Smooth muscle cell (in vitro differentiated cells): ENCODE measurements around the gene TIMM50. TPM values are rescaled to one million over a fixed set of nuclear protein-coding genes. Genes with fewer than 3 reads are reported as not detected.
A peak's percentile ranks its signal among the peaks of the same experiment; 100 is the strongest.
"Not testable (repeated sequence)": the region's sequence is repeated elsewhere in the genome, so short reads cannot be mapped to it uniquely, and the experiment has no call there.

Source experiments
- DNase-seq: peaks from one replicate; lab custom pipeline; 2025; ENCODE audit not compliant: unreplicated experiment; lab: John Stamatoyannopoulos, UW
- H2AFZ ChIP-seq: fragments of 200-600 bp; sonication (generic); 2 replicates; pipeline ENCODE4 v1.6.0; 2016; ENCODE audit warnings: antibody characterized with exemption, low read depth, mild to moderate bottlenecking
- H3F3A ChIP-seq: fragments of 200-600 bp; sonication (generic); 2 replicates; pipeline ENCODE4 v1.6.0; 2017; ENCODE audit warnings: antibody characterized with exemption, low read depth
- H3K27ac ChIP-seq: fragments of 200-600 bp; sonication (generic); 2 replicates; pipeline ENCODE4 v1.5.1; 2016; ENCODE audit warnings: low read depth, mild to moderate bottlenecking
- H3K27me3 ChIP-seq: fragments of 200-600 bp; sonication (generic); 2 replicates; pipeline ENCODE4 v1.6.1; 2016; ENCODE audit warnings: low read depth, mild to moderate bottlenecking
- H3K36me3 ChIP-seq: fragments of 200-600 bp; sonication (generic); 2 replicates; pipeline ENCODE4 v1.5.1; 2016; ENCODE audit warnings: low read depth
- H3K4me1 ChIP-seq: fragments of 200-600 bp; sonication (generic); 2 replicates; pipeline ENCODE4 v1.5.1; 2016; ENCODE audit warnings: low read depth
- H3K4me2 ChIP-seq: fragments of 200-600 bp; sonication (generic); 2 replicates; pipeline ENCODE4 v1.6.0; 2016; ENCODE audit warnings: mild to moderate bottlenecking
- H3K4me3 ChIP-seq: fragments of 200-600 bp; sonication (generic); 2 replicates; pipeline ENCODE4 v1.5.1; 2016; ENCODE audit warnings: mild to moderate bottlenecking
- H3K79me2 ChIP-seq: fragments of 200-600 bp; sonication (generic); 2 replicates; pipeline ENCODE4 v1.6.0; 2016; ENCODE audit warnings: low read depth, mild to moderate bottlenecking
- H3K9ac ChIP-seq: fragments of 200-600 bp; sonication (generic); 2 replicates; pipeline ENCODE4 v1.6.0; 2016; ENCODE audit warnings: low read depth
- H3K9me3 ChIP-seq: fragments of 200-600 bp; sonication (generic); replicated peaks from 2 replicates; pipeline ENCODE4 v1.5.1; 2016; ENCODE audit warnings: low read depth
- H4K20me1 ChIP-seq: fragments of 200-600 bp; sonication (generic); 2 replicates; pipeline ENCODE4 v1.6.0; 2016; ENCODE audit warnings: low read depth
- CTCF ChIP-seq: fragments of 200-600 bp; sonication (generic); IDR thresholded peaks from 2 replicates; pipeline ENCODE4 v1.5.1; 2017; ENCODE audit warnings: borderline replicate concordance, mild to moderate bottlenecking, antibody characterized with exemption; ENCODE audit not compliant: insufficient read depth, poor library complexity, severe bottlenecking
- WGBS: methylation state at CpG from one replicate; pipeline ENCODE4 v1.1.7; 2016; ENCODE audit warnings: low lambda C conversion rate; 5-methylcytosine and 5-hydroxymethylcytosine counted together
- polyA plus RNA-seq: library from polyadenylated mRNA; unstranded; fragments of >200 nt; fragmentation: Nextera tagmentation; extraction: Ambion mirVana; gene quantifications from 2 replicates; pipeline ENCODE4 v1.2.1, GENCODE V29; 2016
- total RNA-seq: library from RNA; depleted of rRNA; stranded (reverse); fragments of >200 nt; gene quantifications from 2 replicates; pipeline ENCODE4 v1.2.3, GENCODE V29; 2014

The TIMM50 gene
- total and polyA plus RNA-seq, 2 experiments from 2014 or later, result 66.1 to 108 TPM

DNA sequence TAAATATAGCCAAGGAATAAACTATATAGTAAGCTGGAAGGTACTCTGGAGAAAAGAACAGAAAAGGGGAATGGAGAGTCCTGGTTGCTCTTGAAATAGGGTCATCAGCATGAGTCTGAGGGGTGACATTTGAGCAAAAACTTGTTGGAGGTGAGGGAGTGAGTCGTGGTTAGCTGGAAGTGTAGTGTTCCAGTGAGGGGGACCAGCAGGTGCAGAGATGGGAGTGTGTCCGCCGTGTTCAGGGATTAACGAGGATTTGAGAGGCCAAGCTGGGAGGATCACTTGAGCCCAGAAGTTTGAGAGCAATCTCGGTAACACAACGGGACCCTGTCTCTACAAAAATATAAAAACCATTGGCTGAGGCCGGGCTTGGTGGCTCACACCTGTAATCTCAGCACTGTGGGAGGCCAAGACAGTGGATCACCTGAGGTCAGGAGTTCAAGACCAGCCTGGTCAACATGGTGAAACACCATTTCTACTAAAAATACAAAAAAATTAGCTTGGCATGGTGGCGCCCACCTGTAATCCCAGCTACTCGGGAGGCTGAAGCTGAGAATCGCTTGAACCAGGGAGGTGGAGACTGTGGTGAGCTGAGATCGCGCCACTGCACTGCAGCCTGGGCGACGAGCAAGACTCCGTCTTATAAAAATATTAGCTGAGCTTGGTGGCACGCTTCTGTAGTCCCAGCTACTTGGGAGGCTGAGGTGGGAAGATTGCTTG lies 34.1 kb upstream of the TIMM50 start:
- H3K4me1 ChIP-seq, result peaks cover 11% of the 10 kb centered on the region
- H3K27ac ChIP-seq, result peak overlapping the region; percentile 88
- no peaks in the 10 kb centered on the region for H3K9me3 ChIP-seq
- TF ChIP-seq CTCF, result no peak
- H3K79me2 ChIP-seq, result peaks cover 68% of the 10 kb centered on the region
- H3K36me3 ChIP-seq, result no peaks in the 10 kb centered on the region
- H3K27me3 ChIP-seq, result no peaks in the 10 kb centered on the region
- H3K9ac ChIP-seq, result peak overlapping the region; percentile 97
- peak overlapping the region; percentile 97 for H3K4me2 ChIP-seq
- no peak for DNase-seq
- H3F3A ChIP-seq, result peaks cover 9% of the 10 kb centered on the region
- peaks cover 56% of the 10 kb centered on the region for H4K20me1 ChIP-seq
- WGBS, result 91% methylated on average over 16 of the region's 16 CpGs
- H3K4me3 ChIP-seq, result peak overlapping the region; percentile 84
- no peak overlapping the region for H2AFZ ChIP-seq

GRCh38 chr19:39448271-39448670 lies 32.4 kb upstream of the TIMM50 start:
- Histone ChIP-seq H3K79me2 (peaks cover 85% of the 10 kb centered on the region), H3K27ac (peak overlapping the region; percentile 88), H3K4me1 (peaks cover 11% of the 10 kb centered on the region), H3F3A (peaks cover 5% of the 10 kb centered on the region), H3K9ac (peak overlapping the region; percentile 62), H3K27me3 (no peaks in the 10 kb centered on the region), H2AFZ (no peak overlapping the region), H3K9me3 (no peaks in the 10 kb centered on the region), H4K20me1 (peaks cover 73% of the 10 kb centered on the region), H3K4me3 (no peak overlapping the region), H3K4me2 (peak overlapping the region; percentile 97), H3K36me3 (no peaks in the 10 kb centered on the region)
- 74% methylated on average over 3 of the region's 3 CpGs for WGBS
- no peak for DNase-seq
- no peak for TF ChIP-seq CTCF

GRCh38 chr19:39449116-39449797 lies 31.4 kb upstream of the TIMM50 start:
- H2AFZ ChIP-seq, result no peak overlapping the region
- H3K4me3 ChIP-seq, result no peak overlapping the region
- 89% methylated on average over 8 of the region's 8 CpGs for WGBS
- peak overlapping the region; percentile 88 for H3K27ac ChIP-seq
- peaks cover 95% of the 10 kb centered on the region for H3K79me2 ChIP-seq
- peaks cover 5% of the 10 kb centered on the region for H3F3A ChIP-seq
- no peaks in the 10 kb centered on the region for H3K36me3 ChIP-seq
- H3K9ac ChIP-seq, result peak overlapping the region; percentile 62
- H3K4me1 ChIP-seq, result peaks cover 10% of the 10 kb centered on the region
- H3K4me2 ChIP-seq, result no peak overlapping the region
- no peak for DNase-seq
- H4K20me1 ChIP-seq, result peaks cover 83% of the 10 kb centered on the region
- H3K9me3 ChIP-seq, result no peaks in the 10 kb centered on the region
- no peak for TF ChIP-seq CTCF
- no peaks in the 10 kb centered on the region for H3K27me3 ChIP-seq

DNA sequence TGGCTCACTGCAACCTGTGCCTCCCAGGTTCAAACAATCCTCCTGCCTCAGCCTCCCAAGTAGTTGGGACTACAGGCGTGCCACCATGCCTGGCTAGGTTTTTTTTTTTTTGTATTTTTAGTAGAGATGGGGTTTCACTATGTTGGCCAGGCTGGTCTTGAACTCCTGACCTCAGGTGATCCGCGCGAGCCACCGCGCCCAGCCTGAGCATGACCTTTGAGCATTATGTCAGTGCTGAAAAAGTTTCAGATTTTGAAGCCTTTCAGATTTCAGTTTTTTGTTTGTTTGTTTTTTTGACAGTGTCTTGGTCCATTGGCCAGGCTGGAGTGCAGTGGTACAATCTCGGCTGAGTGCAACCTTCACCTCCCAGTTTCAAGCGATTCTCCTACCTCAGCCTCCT lies 29.4 kb upstream of the TIMM50 start:
- Histone ChIP-seq H4K20me1 (peaks cover 94% of the 10 kb centered on the region), H3K79me2 (peaks cover 91% of the 10 kb centered on the region)
- not testable (repeated sequence) for H3K27me3 ChIP-seq, H3K9ac ChIP-seq, H3K9me3 ChIP-seq, H2AFZ ChIP-seq, H3K27ac ChIP-seq, H3K36me3 ChIP-seq, H3K4me1 ChIP-seq, H3F3A ChIP-seq, H3K4me2 ChIP-seq, H3K4me3 ChIP-seq, DNase-seq
- WGBS, result 99% methylated on average over 8 of the region's 8 CpGs
